Middle frontal gyrus (tissue), 1 donor: Measurements from ENCODE around the gene TRIP6.

ENCODE experiments used
- DNase-seq: peaks from one replicate; pipeline ENCODE4 v3.0.0-alpha.2; 2015; ENCODE audit warnings: low spot score; ENCODE audit errors: extremely low spot score

The TRIP6 gene

DNA sequence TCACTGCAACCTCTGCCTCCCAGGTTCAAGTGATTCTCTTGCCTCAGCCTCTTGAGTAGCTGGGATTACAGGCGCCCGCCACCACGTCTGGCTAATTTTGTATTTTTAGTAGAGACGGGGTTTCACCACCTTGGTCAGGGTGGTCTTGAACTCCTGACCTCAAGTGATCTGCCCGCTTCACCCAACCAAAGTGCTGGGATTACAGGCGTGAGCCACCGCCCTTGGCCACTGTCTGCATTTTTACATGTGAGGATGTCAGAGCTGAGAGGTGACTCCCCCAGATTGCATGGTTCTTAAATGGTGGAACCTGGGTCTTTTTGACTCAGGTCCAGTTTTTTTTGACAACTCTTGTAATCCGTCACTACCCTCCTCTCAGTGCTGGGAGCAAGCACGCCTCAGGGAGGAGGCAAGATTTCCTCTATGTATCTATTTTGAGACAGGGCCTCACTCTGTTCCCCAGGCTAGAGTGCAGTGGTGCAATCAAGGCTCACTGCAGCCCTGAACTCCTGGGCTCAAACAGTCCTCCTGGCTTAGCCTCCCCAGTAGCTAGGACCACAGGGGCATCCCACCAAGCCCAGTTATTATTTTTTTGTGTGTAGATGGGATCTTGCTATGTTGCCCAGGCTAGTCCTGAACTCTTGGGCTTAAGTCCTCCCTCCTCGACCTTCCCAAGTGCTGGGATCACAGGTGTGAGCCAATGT is 6.6 kb downstream of the TRIP6 start:
- no peak for DNase-seq

DNA sequence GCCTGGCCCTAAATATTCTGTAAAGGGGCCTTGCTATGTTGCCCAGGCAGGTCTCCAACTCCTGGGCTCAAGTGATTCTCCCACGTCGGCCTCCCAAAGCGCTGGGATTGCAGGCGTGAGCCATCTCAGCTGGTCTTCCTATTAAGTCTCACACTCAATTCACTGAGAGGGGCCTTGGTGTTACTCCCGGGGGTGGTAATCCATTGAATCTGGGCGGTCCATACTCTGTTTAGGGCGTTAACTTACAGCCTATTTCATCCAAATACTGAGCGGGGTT is 7.1 kb downstream of the TRIP6 start:
- no peak for DNase-seq

DNA sequence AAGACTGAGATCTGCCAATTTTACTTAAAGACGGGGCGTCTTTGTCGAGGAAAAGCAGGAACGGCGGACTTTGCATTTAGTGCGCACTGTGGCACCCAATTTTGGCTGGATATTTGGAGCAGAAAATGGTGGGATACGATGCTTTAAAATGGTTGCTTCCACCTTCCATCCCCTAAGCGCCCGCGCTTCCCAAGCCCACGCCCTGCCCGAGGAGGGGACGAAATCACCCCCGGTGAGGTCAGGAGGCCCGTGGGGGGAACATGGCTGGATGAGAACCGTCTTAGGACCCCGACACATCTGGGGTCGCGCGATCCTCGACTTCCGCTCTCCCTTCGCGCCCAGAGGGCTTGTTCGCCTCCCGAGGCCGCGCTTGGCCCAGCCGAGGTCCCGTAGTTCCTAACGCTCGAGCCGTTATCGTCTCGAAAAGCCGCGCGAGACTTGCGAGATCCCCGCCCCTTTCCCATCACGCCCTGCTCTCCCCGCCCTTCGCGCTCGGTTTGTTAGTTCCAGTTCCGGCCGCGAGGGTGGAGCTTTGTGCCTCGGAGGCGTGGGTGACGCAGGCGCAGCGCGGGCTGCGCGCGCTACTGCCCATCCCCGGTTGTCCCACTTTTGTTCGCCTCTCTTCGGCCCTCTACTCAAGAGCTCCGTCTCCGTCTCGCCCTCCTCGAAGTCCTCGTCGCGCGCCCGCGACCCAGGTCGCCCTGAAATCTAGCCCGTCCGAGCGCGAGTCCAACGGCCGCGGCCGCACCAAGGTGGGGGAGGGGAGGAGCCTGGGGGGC is 7.6 kb downstream of the TRIP6 start, which contains the start of gene SRRT:
Gene SRRT (plus strand): TSS at position 527 of the 779 bp plus-strand sequence. CDS start 488 bp downstream, outside the sequence.
- DNase-seq, result peak; percentile 99

- no peak for DNase-seq
These were observed 8.2 kb downstream of the TRIP6 start for GRCh38 chr7:100875356-100875751.

- no peak for DNase-seq
These were observed 10.8 kb downstream of the TRIP6 start for GRCh38 chr7:100878013-100878412.

- DNase-seq, result no peak
These were observed 11.5 kb downstream of the TRIP6 start for GRCh38 chr7:100878685-100879084.

DNA sequence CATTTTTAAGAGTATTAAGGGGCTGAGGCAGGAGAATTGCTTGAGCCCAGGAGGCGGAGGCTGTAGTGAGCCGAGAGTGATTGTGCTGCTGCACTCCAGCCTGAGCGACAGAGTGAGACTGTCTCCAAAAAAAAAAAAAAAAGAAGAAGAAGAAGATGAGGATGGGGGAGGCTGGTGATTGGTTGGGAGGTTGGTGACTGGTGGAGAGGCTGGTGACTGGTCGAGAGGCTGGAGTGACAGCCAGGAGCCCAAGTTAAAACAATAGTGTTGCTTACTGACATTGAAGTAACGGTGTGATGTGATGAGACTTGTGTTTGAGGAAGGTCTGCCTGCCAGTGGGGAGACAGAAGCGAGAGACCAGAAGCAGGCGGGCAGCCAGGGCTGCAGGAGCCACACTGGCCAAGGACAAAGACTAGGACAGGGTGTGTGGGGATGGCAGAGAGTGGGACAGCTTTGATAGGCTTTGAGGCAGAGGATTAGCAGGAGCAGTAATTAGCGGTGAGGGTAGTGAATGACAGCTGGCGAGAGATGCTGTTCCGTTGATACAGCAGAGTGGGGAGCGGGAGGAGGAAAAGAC is 12.6 kb downstream of the TRIP6 start:
- DNase-seq, result no peak

- DNase-seq, result no peak
These were observed 13.5 kb downstream of the TRIP6 start for GRCh38 chr7:100880645-100881044.

DNA sequence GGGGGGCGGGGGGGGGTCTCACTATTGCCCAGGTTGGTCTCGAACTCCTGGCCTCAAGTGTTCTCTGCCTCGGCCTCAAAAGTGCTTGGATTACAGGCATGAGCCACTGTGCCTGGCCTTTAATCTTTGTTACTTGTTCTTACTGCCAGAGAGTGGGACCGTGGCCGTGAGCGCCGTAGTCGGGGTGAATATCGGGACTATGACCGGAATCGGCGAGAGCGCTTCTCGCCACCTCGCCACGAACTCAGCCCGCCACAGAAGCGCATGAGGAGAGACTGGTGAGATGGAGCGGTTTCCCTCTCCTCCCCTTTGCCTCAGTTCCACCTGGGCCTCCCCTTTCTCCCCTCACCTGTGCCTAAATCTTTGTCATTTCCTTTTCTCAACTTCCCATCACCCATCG is 13.9 kb downstream of the TRIP6 start:
- no peak for DNase-seq

- DNase-seq, result no peak
These were observed 15.0 kb downstream of the TRIP6 start for GRCh38 chr7:100882201-100882600.

DNA sequence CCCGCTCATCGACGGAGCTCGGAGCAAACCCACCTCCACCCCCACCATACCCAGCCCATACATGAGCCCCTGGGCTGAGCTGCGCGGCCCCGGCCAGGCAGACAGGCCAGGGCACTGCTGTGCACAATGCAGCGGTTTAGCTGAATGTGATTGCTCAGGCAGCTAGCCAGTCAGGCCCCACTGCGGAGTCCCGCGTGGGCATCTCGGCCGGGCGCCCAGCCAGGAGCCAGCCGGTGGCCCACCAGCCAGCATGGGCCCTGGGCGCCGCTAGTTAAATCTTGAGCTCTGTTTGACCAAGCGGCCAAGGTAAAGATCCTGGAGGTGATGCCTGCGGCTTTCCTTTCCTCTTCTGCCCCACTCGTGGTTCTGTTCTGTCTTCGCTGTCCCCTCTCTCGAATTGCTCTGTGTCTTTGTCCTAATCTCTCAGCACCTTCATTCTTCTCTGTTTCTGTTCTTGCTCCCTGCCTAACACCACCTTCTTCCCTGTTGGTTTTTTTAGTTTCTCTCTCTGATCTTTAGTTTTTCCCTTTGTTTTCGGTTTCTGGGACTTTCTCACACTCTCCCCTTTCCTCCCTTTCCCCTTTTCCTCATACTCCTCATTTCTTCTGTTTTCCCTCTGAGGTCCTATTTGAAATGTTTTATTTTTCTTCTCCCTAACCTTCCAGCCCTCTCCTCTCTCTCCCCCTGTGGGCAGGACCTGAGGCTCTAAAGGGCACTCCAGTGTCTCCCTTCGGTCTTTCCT is 15.8 kb downstream of the TRIP6 start:
- DNase-seq, result no peak

GRCh38 chr7:100884736-100885439 is 17.7 kb downstream of the TRIP6 start:
- DNase-seq, result no peak

GRCh38 chr7:100885440-100886141 is 18.4 kb downstream of the TRIP6 start:
- DNase-seq, result no peak

- DNase-seq, result no peak
These were observed 19.2 kb downstream of the TRIP6 start for GRCh38 chr7:100886142-100886935.

DNA sequence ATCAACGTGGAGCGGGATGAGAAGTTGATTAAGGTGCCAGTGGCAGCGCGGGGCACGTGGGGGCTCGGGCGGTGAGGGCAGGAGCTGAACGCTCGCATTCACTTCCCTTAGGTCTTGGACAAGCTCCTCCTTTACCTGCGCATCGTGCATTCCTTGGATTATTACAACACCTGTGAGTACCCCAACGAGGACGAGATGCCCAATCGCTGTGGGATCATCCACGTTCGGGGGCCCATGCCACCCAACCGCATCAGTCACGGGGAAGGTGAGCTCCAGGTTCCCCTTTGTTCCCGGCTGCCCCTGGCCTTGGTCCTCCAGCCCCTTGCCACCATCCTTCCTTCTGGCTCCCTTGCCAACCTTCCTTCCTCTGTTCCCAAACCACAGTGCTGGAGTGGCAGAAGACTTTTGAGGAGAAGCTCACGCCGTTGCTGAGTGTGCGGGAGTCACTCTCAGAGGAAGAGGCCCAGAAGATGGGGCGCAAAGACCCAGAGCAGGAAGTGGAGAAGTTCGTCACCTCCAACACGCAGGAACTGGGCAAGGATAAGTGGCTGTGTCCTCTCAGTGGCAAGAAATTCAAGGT is 19.8 kb downstream of the TRIP6 start:
- DNase-seq, result no peak

DNA sequence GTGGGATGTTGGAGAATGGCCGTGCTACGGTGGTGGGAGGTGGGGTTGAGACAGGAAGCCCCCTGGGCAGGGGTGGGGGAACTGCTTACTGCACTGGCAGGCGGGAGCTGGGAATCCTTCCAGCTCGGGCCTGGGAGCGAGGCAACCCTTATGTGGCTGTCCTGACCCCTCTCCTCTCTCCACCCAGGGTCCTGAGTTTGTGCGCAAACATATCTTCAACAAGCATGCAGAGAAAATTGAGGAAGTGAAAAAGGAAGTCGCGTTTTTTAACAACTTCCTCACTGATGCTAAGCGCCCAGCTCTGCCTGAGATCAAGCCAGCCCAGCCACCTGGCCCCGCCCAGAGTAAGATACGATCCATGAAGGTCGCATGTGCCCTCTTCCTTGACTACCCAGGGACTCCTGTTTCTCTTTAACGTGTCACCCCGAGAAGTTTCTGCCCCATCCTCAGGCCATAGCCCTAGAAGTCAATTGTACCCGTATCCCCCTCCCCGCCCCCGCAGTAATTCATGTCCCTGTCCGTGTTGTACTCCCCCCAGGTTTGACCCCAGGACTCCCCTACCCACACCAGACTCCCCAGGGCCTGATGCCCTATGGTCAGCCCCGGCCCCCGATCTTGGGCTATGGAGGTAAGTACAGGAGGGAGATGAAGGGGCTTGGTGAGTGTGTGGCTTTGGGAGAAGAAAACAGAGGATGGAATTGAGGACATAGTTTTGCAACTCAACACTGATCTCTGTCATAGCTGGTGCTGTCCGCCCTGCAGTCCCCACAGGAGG is 20.5 kb downstream of the TRIP6 start:
- DNase-seq, result no peak

DNA sequence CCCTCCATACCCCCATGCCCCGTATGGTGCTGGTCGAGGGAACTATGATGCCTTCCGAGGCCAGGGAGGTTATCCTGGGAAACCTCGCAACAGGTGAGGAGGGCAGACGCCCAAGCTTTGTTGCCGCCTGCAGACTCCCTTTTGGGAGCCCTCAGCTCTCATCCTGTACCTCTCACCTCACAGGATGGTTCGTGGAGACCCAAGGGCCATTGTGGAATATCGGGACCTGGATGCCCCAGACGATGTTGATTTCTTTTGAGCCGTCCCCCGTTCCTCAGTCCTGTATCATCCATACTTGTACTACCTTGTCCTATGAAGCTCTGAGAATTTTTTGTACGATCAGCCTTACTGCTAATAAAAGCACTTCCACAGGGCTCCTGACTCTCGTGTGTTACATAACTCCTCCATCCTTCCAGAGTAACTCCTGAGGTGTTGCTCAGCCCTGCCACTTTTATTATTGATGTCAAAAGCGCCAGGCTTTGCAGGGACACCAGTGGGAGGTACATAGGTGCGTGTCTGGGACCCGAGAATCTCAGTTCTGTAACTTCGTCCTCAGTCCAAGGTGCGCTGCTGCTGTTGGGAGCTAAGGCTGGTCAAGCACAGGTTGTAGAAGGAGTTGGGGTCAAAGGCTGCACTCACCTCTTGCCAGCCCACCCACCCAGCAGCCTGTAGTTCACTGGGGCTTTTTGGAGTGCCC is 21.3 kb downstream of the TRIP6 start:
- DNase-seq, result no peak
